ENCODE results near the gene HOXA7. TPM values are rescaled to one million over a fixed set of nuclear protein-coding genes. Genes with fewer than 3 reads are reported as not detected.

HOXA7 gene
- total RNA-seq, 1 donor from 2014 or later = 17.9 TPM

GRCh38 chr7:27182285-27182841 is 25.9 kb upstream of the HOXA7 start:
- Mint-ChIP-seq H3K27ac (peak overlapping the region; percentile 47), H3K36me3 (no peaks in the 10 kb centered on the region), H3K4me3 (peak overlapping the region; percentile 70), H3K9me3 (no peaks in the 10 kb centered on the region), H3K4me1 (peaks cover 36% of the 10 kb centered on the region), H3K27me3 (ENCODE audit: low read depth) (peaks cover 99% of the 10 kb centered on the region)
- TF ChIP-seq CTCF (IDR thresholded peaks at IDR 0.05; ENCODE audit: unreplicated experiment) = no peak
- no peak for DNase-seq (ENCODE audit: low spot score in 2 of 2, unreplicated experiment in 2 of 2)

GRCh38 chr7:27181795-27182275 is 25.4 kb upstream of the HOXA7 start:
- Mint-ChIP-seq H3K4me1 (peaks cover 36% of the 10 kb centered on the region), H3K27ac (no peak overlapping the region), H3K4me3 (no peak overlapping the region), H3K9me3 (no peaks in the 10 kb centered on the region), H3K36me3 (no peaks in the 10 kb centered on the region), H3K27me3 (ENCODE audit: low read depth) (peaks cover 99% of the 10 kb centered on the region)
- DNase-seq (ENCODE audit: low spot score in 2 of 2, unreplicated experiment in 2 of 2) = peak in 1 of 2 experiments; percentile 38
- no peak for TF ChIP-seq CTCF (IDR thresholded peaks at IDR 0.05; ENCODE audit: unreplicated experiment)

GRCh38 chr7:27180431-27181420 is 24.3 kb upstream of the HOXA7 start:
- Mint-ChIP-seq H3K9me3 (no peaks in the 10 kb centered on the region), H3K27ac (peak overlapping the region; percentile 92), H3K4me1 (peaks cover 29% of the 10 kb centered on the region), H3K36me3 (no peaks in the 10 kb centered on the region), H3K4me3 (peak overlapping the region; percentile 38), H3K27me3 (ENCODE audit: low read depth) (peaks cover 99% of the 10 kb centered on the region)
- TF ChIP-seq CTCF (IDR thresholded peaks at IDR 0.05; ENCODE audit: unreplicated experiment) = no peak
- DNase-seq (ENCODE audit: low spot score in 2 of 2, unreplicated experiment in 2 of 2) = no peak

GRCh38 chr7:27179503-27180430 is 23.3 kb upstream of the HOXA7 start:
- peak; percentile 87 for TF ChIP-seq CTCF (IDR thresholded peaks at IDR 0.05; ENCODE audit: unreplicated experiment)
- peak; percentile 67 to 83 for DNase-seq (ENCODE audit: low spot score in 2 of 2, unreplicated experiment in 2 of 2)
- peak overlapping the region; percentile 92 for H3K27ac Mint-ChIP-seq
- H3K36me3 Mint-ChIP-seq = no peaks in the 10 kb centered on the region
- H3K9me3 Mint-ChIP-seq = no peaks in the 10 kb centered on the region
- H3K4me1 Mint-ChIP-seq = peaks cover 25% of the 10 kb centered on the region
- H3K27me3 Mint-ChIP-seq (ENCODE audit: low read depth) = peaks cover 99% of the 10 kb centered on the region
- peak overlapping the region; percentile 69 for H3K4me3 Mint-ChIP-seq

GRCh38 chr7:27179030-27179429 is 22.6 kb upstream of the HOXA7 start:
- H3K27me3 Mint-ChIP-seq (ENCODE audit: low read depth) = peaks cover 100% of the 10 kb centered on the region
- H3K4me3 Mint-ChIP-seq = peak overlapping the region; percentile 69
- peak overlapping the region; percentile 88 for H3K27ac Mint-ChIP-seq
- H3K4me1 Mint-ChIP-seq = peaks cover 25% of the 10 kb centered on the region
- H3K36me3 Mint-ChIP-seq = no peaks in the 10 kb centered on the region
- no peak for TF ChIP-seq CTCF (IDR thresholded peaks at IDR 0.05; ENCODE audit: unreplicated experiment)
- no peak for DNase-seq (ENCODE audit: low spot score in 2 of 2, unreplicated experiment in 2 of 2)
- H3K9me3 Mint-ChIP-seq = no peaks in the 10 kb centered on the region
